Kidney (tissue), 14 donors: ENCODE measurements around the gene HBP1. TPM values are rescaled to one million over a fixed set of nuclear protein-coding genes. Genes with fewer than 3 reads are reported as not detected.

ENCODE experiments used
- DNase-seq, 5 donors: peaks; one replicate each; pipeline ENCODE4 v3.0.0-alpha.2; 2013 to 2020
- FAIRE-seq: peaks from 2 replicates; lab custom pipeline; 2012; peaks lifted over from hg19 to GRCh38; lab: Jason Lieb, UNC
- H3K27ac ChIP-seq, 2 donors: one replicate each; pipeline ENCODE4 v1.7.0; 2013; ENCODE audit warnings: low read depth in 2 of 2, low read length in 2 of 2, inconsistent platforms in 1 of 2
- H3K27me3 ChIP-seq: one replicate; pipeline ENCODE4 v1.7.1; 2013; ENCODE audit warnings: low read length, inconsistent platforms; ENCODE audit not compliant: control insufficient read depth, insufficient read depth
- H3K36me3 ChIP-seq, 3 donors: one replicate each; pipeline versions ENCODE4 v1.7.0 to v1.7.1; 2013; ENCODE audit warnings: low read length in 3 of 3, control low read depth in 1 of 3, inconsistent platforms in 1 of 3; ENCODE audit not compliant: insufficient read depth in 3 of 3, control insufficient read depth in 2 of 3
- H3K4me1 ChIP-seq, 3 donors: one replicate each; pipeline versions ENCODE4 v1.7.0 to v1.7.1; 2013; ENCODE audit warnings: low read length in 3 of 3, inconsistent platforms in 1 of 3, low read depth in 1 of 3; ENCODE audit not compliant: control insufficient read depth in 2 of 3, insufficient read depth in 2 of 3
- H3K4me3 ChIP-seq, 3 donors: one replicate each; pipeline versions ENCODE4 v1.7.0 to v1.8.1; 2013; ENCODE audit warnings: low read length in 3 of 3, control low read depth in 1 of 3, inconsistent platforms in 1 of 3
- H3K9ac ChIP-seq, 3 donors: one replicate each; pipeline versions ENCODE4 v1.7.0 to v1.7.1; 2013; ENCODE audit warnings: low read length in 3 of 3, control low read depth in 1 of 3, inconsistent platforms in 1 of 3
- H3K9me3 ChIP-seq, 3 donors: one replicate each; pipeline versions ENCODE4 v1.7.0 to v1.7.1; 2013; ENCODE audit warnings: low read length in 3 of 3, control low read depth in 1 of 3, inconsistent platforms in 1 of 3; ENCODE audit not compliant: control insufficient read depth in 2 of 3, insufficient read depth in 1 of 3
- CTCF ChIP-seq: IDR thresholded peaks from 3 replicates; pipeline ENCODE4 v1.5.1; 2012; ENCODE audit warnings: mild to moderate bottlenecking, moderate library complexity, borderline replicate concordance; ENCODE audit not compliant: insufficient read depth; ENCODE audit errors: extremely low read depth
- intact Hi-C: fragments of 100-400 bp; cut with DNase I; formaldehyde crosslinking; loops from one replicate; pipeline ENCODE4 v1.11.1; 2022
- polyA plus RNA-seq: library from polyadenylated mRNA; stranded (reverse); fragments of 350-450 nt; fragmentation: Illumina TruSeq; extraction: RNeasy Lipid Tissue Mini Kit (QIAGEN cat#74804); gene quantifications from one replicate; pipeline ENCODE4 v1.2.3, GENCODE V29; 2014; ENCODE audit warnings: low read depth, low replicate concordance; ENCODE audit not compliant: insufficient read depth
- total RNA-seq: library from RNA; stranded (reverse); fragmentation: NEBNext Ultra II Directional; extraction: Animal tissue kit (Norgen Biotek cat#: 25700); gene quantifications from one replicate; pipeline ENCODE4 v1.2.1, GENCODE V29; 2021
- donor health status: control.
- donor health status: control.
- donor health status: control.
- donor health status: control.
- donor health status: control.
- donor health status: DM: yes; HTN: yes; CAD: no.
- donor health status: Normal renal cell carcinoma (clear cell type).

HBP1 gene
- total and polyA plus RNA-seq, 2 donors from 2014 or later = 29.3 to 64.4 TPM

- no peak overlapping the region for H3K27ac ChIP-seq
- FAIRE-seq = no peak
These were observed 34.8 kb downstream of the HBP1 start for GRCh38 chr7:107203607-107204006.

GRCh38 chr7:107206136-107206535 is 37.3 kb downstream of the HBP1 start:
- Histone ChIP-seq H3K36me3 (peaks cover 0 to 33% (median 25%) of the 10 kb centered on the region in 3 donors), H3K27me3 (no peaks in the 10 kb centered on the region)

More at GRCh38 chr7:107203607-107204006, 34.8 kb downstream of the HBP1 start:
- TF ChIP-seq CTCF = no peak
- DNase-seq = no peak
- no peaks in the 10 kb centered on the region for H3K9me3 ChIP-seq
- no peak overlapping the region for H3K4me3 ChIP-seq
- peaks cover 0 to 2% (median 0%) of the 10 kb centered on the region in 3 donors for H3K4me1 ChIP-seq
- intact Hi-C loops = no loop called here
- no peak overlapping the region for H3K9ac ChIP-seq
- peaks cover 4 to 50% (median 30%) of the 10 kb centered on the region in 3 donors for H3K36me3 ChIP-seq
- no peaks in the 10 kb centered on the region for H3K27me3 ChIP-seq

GRCh38 chr7:107206706-107207105 is 37.9 kb downstream of the HBP1 start:
- no peaks in the 10 kb centered on the region for H3K27me3 ChIP-seq
- no peak for TF ChIP-seq CTCF
- FAIRE-seq = no peak
- no peak for DNase-seq
- H3K27ac ChIP-seq = no peak overlapping the region
- H3K4me1 ChIP-seq = peaks cover 0 to 2% (median 0%) of the 10 kb centered on the region in 3 donors
- H3K4me3 ChIP-seq = no peak overlapping the region
- intact Hi-C loops = no loop called here
- H3K36me3 ChIP-seq = peaks cover 0 to 28% (median 21%) of the 10 kb centered on the region in 3 donors
- H3K9me3 ChIP-seq = no peaks in the 10 kb centered on the region
- H3K9ac ChIP-seq = no peak overlapping the region

More at GRCh38 chr7:107206136-107206535, 37.3 kb downstream of the HBP1 start:
- peaks cover 0 to 2% (median 0%) of the 10 kb centered on the region in 3 donors for H3K4me1 ChIP-seq
- H3K27ac ChIP-seq = no peak overlapping the region
- DNase-seq (no peak), FAIRE-seq (no peak)
- no peak overlapping the region for H3K9ac ChIP-seq
- no peak for TF ChIP-seq CTCF
- intact Hi-C loops = no loop called here
- no peak overlapping the region for H3K4me3 ChIP-seq
- H3K9me3 ChIP-seq = no peaks in the 10 kb centered on the region

GRCh38 chr7:107207459-107207858 is 38.7 kb downstream of the HBP1 start:
- intact Hi-C loops = no loop called here
- Histone ChIP-seq H3K27ac (no peak overlapping the region), H3K4me1 (peaks cover 0 to 2% (median 0%) of the 10 kb centered on the region in 3 donors), H3K9me3 (no peaks in the 10 kb centered on the region), H3K27me3 (no peaks in the 10 kb centered on the region), H3K36me3 (peaks cover 0 to 20% (median 17%) of the 10 kb centered on the region in 3 donors), H3K4me3 (no peak overlapping the region), H3K9ac (no peak overlapping the region)
- no peak for FAIRE-seq
- no peak for TF ChIP-seq CTCF
- DNase-seq = no peak
